Left lung (tissue), 10 donors: Measurements from ENCODE around the gene WFS1. TPM values are rescaled to one million over a fixed set of nuclear protein-coding genes. Genes with fewer than 3 reads are reported as not detected.

ENCODE experiments used
- ATAC-seq: fragments of 200-7000 bp; cut with Tn5 transposase; one replicate; pipeline ENCODE4 v1.9.1; 2020; ENCODE audit warnings: moderate library complexity
- DNase-seq, 4 donors: peaks; one replicate each; pipeline ENCODE4 v3.0.0-alpha.2; 2013 to 2020
- H3K27ac ChIP-seq, 2 donors: fragments of 200-600 bp; sonication (generic) in 1 of 2; one replicate each; pipeline versions ENCODE4 v1.5.0 to v1.8.0; 2020 to 2021
- H3K27me3 ChIP-seq, 2 donors: fragments of 200-600 bp; sonication (generic) in 1 of 2; one replicate each; pipeline versions ENCODE4 v1.5.0 to v1.8.0; 2020 to 2021
- H3K36me3 ChIP-seq, 2 donors: fragments of 200-600 bp; sonication (generic) in 1 of 2; one replicate each; pipeline versions ENCODE4 v1.5.0 to v1.8.0; 2020 to 2021
- H3K4me1 ChIP-seq, 2 donors: fragments of 200-600 bp; one replicate each; pipeline ENCODE4 v1.8.0; 2021
- H3K4me3 ChIP-seq, 2 donors: fragments of 200-600 bp; sonication (generic) in 1 of 2; one replicate each; pipeline versions ENCODE4 v1.5.0 to v1.8.0; 2020 to 2021; ENCODE audit warnings: mild to moderate bottlenecking in 1 of 2
- H3K9me3 ChIP-seq, 2 donors: fragments of 200-600 bp; sonication (generic) in 1 of 2; one replicate each; pipeline versions ENCODE4 v1.5.0 to v1.8.0; 2020 to 2021
- intact Hi-C, 2 donors: fragments of 100-400 bp; cut with DNase I; formaldehyde crosslinking; loops; one replicate each; pipeline versions ENCODE4 v1.11.2 to v1.14.2; 2022
- polyA plus RNA-seq, 6 donors: library from polyadenylated mRNA; unstranded; fragments of 120-200 nt; gene quantifications; one replicate each; pipeline ENCODE4 v1.2.1, GENCODE V29; 2013; ENCODE audit not compliant: insufficient read length in 6 of 6
- total RNA-seq, 2 donors: library from RNA; stranded (reverse); fragmentation: NEBNext Ultra II Directional; extraction: Animal tissue kit (Norgen Biotek cat#: 25700); gene quantifications; one replicate each; pipeline ENCODE4 v1.2.1, GENCODE V29; 2021
- TF ChIP-seq, protein P1 (sequence below), 2 donors: fragments of 200-600 bp; sonication (generic) in 1 of 2; IDR thresholded peaks; one replicate each; pipeline versions ENCODE4 v1.5.0 to v1.8.0; 2021; ENCODE audit warnings: antibody characterized with exemption in 2 of 2
- donor health status: DM: no; HTN: yes; CAD: no.
- donor health status: DM: no; HTN: no; CAD: no.

The WFS1 gene
- total and polyA plus RNA-seq, 8 donors: 33.8 to 103 (median 39.9) TPM

DNA sequence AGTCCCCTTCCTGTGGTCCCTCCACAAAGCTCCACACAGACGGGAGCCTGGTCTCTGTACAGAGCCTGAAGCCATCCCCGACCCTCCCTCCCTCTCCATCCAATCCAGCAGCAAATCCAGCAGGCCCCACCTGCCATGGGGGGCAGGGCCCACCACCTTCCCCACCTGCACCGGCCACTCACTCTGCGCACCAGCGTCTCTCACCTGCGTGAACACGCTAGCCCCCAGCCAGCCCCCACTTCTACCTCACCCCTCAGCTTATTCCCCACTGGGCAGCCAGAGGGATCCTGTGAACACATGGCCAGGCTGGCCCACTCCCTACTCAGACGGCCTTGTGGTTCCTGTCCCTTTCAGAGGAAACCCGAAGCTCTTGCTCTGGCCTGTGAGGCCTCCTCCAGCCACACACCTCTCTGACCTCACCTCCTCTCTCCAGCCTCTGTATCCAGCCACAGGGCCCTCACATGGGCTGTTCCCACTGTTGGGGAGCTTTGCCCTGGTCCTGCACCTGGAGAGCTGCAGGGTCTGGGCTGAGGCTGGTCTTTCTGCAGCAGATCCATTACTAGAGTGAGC, 70.9 kb downstream of the WFS1 start:
- H3K27me3 ChIP-seq: peaks cover 0 to 49% of the 10 kb centered on the region in 2 donors
- TF ChIP-seq, protein P1, sequence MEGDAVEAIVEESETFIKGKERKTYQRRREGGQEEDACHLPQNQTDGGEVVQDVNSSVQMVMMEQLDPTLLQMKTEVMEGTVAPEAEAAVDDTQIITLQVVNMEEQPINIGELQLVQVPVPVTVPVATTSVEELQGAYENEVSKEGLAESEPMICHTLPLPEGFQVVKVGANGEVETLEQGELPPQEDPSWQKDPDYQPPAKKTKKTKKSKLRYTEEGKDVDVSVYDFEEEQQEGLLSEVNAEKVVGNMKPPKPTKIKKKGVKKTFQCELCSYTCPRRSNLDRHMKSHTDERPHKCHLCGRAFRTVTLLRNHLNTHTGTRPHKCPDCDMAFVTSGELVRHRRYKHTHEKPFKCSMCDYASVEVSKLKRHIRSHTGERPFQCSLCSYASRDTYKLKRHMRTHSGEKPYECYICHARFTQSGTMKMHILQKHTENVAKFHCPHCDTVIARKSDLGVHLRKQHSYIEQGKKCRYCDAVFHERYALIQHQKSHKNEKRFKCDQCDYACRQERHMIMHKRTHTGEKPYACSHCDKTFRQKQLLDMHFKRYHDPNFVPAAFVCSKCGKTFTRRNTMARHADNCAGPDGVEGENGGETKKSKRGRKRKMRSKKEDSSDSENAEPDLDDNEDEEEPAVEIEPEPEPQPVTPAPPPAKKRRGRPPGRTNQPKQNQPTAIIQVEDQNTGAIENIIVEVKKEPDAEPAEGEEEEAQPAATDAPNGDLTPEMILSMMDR (IDR thresholded peaks at IDR 0.05): no peak
- ATAC-seq (no peak), DNase-seq (peak in 1 of 4 donors; percentile 53)
- no peaks in the 10 kb centered on the region for H3K9me3 ChIP-seq
- intact Hi-C loops: no loop called here
- peaks cover 0 to 12% of the 10 kb centered on the region in 2 donors for H3K4me1 ChIP-seq
- H3K27ac ChIP-seq: no peak overlapping the region
- H3K36me3 ChIP-seq: no peaks in the 10 kb centered on the region
- no peak overlapping the region for H3K4me3 ChIP-seq

DNA sequence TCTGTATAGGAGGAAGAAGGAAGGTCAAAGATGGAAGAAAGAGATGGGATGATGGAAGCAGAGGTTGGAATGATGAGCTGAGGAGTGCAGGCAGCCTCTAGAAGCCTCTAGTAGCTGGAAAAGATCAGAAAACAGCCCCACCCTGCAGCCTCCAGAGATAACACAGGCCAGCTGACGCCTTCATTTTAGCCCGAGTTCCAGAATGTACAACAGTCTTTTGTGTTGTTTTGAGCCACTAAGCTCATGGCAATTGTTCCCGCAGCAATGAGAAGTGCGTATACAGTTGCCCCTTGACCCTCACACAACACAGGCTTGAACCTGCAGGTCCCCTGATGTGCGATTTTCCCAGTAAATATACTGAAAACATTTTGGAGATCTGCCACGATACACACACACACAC, 72.0 kb downstream of the WFS1 start:
- H3K9me3 ChIP-seq: no peaks in the 10 kb centered on the region
- no peak overlapping the region for H3K4me3 ChIP-seq
- H3K27ac ChIP-seq: no peak overlapping the region
- TF ChIP-seq, protein P1 (IDR thresholded peaks at IDR 0.05): no peak
- no peak for DNase-seq
- H3K27me3 ChIP-seq: peaks cover 0 to 52% of the 10 kb centered on the region in 2 donors
- ATAC-seq: no peak
- intact Hi-C loops: no loop called here
- no peaks in the 10 kb centered on the region for H3K36me3 ChIP-seq
- peaks cover 0 to 12% of the 10 kb centered on the region in 2 donors for H3K4me1 ChIP-seq

DNA sequence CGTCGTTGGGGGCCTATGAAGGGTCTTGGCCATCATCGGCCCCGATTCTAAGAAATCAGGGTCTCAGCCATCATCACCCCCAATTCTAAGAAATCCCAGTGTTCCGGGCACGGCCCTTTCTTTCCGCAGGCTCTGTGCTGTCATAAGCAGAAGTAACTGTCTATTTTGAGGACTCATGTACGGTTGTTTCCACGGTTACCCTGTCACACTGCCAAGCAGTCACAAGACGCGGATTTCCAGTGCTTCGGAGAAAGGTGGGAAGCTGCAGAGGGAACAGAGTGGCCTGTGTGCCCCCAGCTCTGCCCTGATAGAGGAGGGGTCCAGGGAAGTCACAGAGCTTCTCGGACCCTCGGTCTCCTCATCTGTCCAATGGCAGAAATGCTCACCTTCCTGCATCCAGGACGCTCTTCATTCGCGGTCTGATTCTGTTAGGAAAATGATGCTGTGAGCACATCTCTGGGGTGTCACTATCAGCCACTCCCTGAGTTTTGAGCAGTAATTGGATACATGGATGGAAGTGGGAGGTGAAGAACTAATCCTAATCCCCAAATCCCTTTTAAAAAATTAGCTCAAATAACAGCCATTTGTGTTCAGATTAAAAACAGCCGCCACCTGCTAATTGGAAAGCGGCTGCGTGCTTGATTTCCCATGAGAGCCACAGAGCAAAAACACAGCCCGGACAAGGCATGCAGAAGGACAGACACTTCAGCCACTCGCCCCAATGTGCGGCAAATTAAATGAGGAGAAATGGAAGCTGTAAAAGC, 73.1 kb downstream of the WFS1 start:
- Histone ChIP-seq H3K4me1 (peaks cover 0 to 8% of the 10 kb centered on the region in 2 donors), H3K9me3 (no peaks in the 10 kb centered on the region), H3K36me3 (no peaks in the 10 kb centered on the region), H3K27ac (no peak overlapping the region), H3K27me3 (peaks cover 0 to 55% of the 10 kb centered on the region in 2 donors), H3K4me3 (no peak overlapping the region)
- TF ChIP-seq, protein P1 (IDR thresholded peaks at IDR 0.05): no peak
- ATAC-seq (no peak), DNase-seq (peak in 2 of 4 donors; percentile 16 to 39)
- intact Hi-C loops: no loop called here

DNA sequence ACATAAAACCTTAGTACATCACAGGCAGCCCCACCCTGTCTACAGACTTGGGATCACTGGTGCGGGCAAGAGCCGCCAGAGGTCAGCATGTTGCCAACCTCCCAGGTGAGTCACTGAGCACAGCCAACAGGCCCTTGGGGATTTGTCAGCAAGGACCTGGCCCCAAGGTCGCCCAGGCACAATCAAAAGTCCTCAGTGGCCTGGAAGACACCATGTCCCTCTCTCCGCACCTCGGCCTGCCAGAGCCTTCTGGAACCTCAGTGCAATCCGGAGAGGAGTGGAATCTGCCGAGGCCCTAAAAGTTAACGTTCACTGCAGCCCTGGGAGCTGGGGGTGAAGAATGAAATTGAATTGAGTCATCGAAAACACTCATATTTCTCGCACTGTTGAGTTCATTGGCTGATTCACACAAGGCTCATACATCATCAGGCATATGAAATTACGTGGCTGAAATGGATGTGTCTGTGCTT, 74.3 kb downstream of the WFS1 start:
- intact Hi-C loops: no loop called here
- Histone ChIP-seq H3K36me3 (no peaks in the 10 kb centered on the region), H3K27me3 (peaks cover 0 to 55% of the 10 kb centered on the region in 2 donors), H3K27ac (no peak overlapping the region), H3K4me3 (no peak overlapping the region), H3K4me1 (no peaks in the 10 kb centered on the region), H3K9me3 (no peaks in the 10 kb centered on the region)
- peak; percentile 57 for ATAC-seq
- DNase-seq: peak in 1 of 4 donors; percentile 54
- TF ChIP-seq, protein P1 (IDR thresholded peaks at IDR 0.05): no peak

DNA sequence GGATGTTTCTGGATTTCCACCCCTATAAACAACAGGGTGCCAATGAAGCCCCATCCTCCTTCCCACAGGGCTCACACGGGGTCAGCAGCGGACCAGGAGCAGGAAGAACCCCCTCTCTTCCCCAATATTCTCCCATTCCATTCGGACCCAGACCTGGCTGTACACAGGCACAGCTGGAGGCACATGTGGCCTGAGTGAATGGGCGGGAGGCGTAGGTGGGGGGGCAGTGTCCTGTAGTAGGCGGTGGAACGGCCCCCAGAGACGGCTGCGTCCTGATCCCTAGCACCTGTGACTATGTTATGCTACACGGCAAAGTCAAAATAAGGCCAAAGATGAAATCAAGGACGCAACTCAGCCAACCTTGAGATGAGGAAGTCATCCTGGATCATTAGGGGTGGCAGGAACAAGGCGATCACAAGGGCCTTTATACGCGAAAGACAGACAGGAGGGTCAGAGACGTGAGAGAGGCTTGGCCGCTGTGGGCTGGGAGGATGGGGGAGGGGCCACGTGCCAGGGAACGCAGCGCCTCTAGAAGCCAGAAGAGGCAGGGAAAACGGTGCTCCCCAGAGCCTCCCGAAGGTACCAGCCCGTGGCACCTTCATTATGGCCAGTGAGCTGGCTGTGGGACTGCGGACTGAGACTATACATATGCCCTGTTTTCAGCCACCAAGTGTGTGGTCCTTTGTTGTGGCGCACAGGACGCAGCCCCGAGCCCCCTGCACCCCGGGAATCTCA, 75.6 kb downstream of the WFS1 start:
- intact Hi-C loops: no loop called here
- TF ChIP-seq, protein P1 (IDR thresholded peaks at IDR 0.05): no peak

More for the DNA sequence above, 75.6 kb downstream of the WFS1 start:
- H3K4me1 ChIP-seq: no peaks in the 10 kb centered on the region
- H3K9me3 ChIP-seq: no peaks in the 10 kb centered on the region
- no peak overlapping the region for H3K27ac ChIP-seq
- H3K36me3 ChIP-seq: no peaks in the 10 kb centered on the region
- peaks cover 0 to 51% of the 10 kb centered on the region in 2 donors for H3K27me3 ChIP-seq
- H3K4me3 ChIP-seq: no peak overlapping the region
- DNase-seq: peak in 1 of 4 donors; percentile 50
- ATAC-seq: no peak
